Naive thymus-derived CD4-positive, alpha-beta T cell (primary cell): ENCODE data around the gene SLC4A4. TPM values are rescaled to one million over a fixed set of nuclear protein-coding genes. Genes with fewer than 3 reads are reported as not detected.

ENCODE experiments used
- ATAC-seq: fragments of 150-1000 bp; cut with Tn5 transposase; 2 replicates; pipeline ENCODE4 v1.10.0; 2021; ENCODE audit warnings: mild to moderate bottlenecking, moderate library complexity
- CTCF ChIA-PET: fragments of 350-600 bp; sonication (Branson Sonifier 250); formaldehyde crosslinking; loops from one replicate; lab custom pipeline; 2021; ENCODE audit warnings: antibody characterized with exemption; lab: Charles Lee
- POLR2A ChIA-PET: fragments of 350-600 bp; sonication (Branson Sonifier 250); formaldehyde crosslinking; loops from one replicate; lab custom pipeline; 2021; ENCODE audit warnings: antibody characterized with exemption, inconsistent platforms; lab: Charles Lee
- DNase-seq, 9 donors: peaks; one replicate each; pipeline versions ENCODE4 v3.0.0 to v3.0.0-alpha.2; 2020 to 2022; ENCODE audit warnings: mixed read lengths in 1 of 9
- H3K27ac ChIP-seq: one replicate; pipeline ENCODE4 v1.7.0; 2013; ENCODE audit warnings: mild to moderate bottlenecking, low read depth, low read length, moderate library complexity
- H3K27me3 ChIP-seq, 2 donors: one replicate each; pipeline ENCODE4 v1.7.0; 2013; ENCODE audit warnings: low read length in 2 of 2, mild to moderate bottlenecking in 2 of 2, moderate library complexity in 2 of 2; ENCODE audit not compliant: control insufficient read depth in 2 of 2, insufficient read depth in 2 of 2
- H3K36me3 ChIP-seq, 3 experiments: 1 replicate in 2 of 3; 2 replicates in 1 of 3; pipeline ENCODE4 v1.7.0; 2013; ENCODE audit warnings: low read length in 3 of 3, mild to moderate bottlenecking in 3 of 3, moderate library complexity in 1 of 3; ENCODE audit not compliant: insufficient read depth in 3 of 3, control insufficient read depth in 2 of 3
- H3K4me1 ChIP-seq, 2 donors: one replicate each; pipeline ENCODE4 v1.7.0; 2013; ENCODE audit warnings: low read length in 2 of 2, mild to moderate bottlenecking in 2 of 2, moderate library complexity in 1 of 2; ENCODE audit not compliant: control insufficient read depth in 2 of 2, insufficient read depth in 2 of 2
- H3K4me3 ChIP-seq: 2 replicates; pipeline ENCODE4 v1.7.0; 2013; ENCODE audit warnings: mild to moderate bottlenecking, low read length
- H3K9me3 ChIP-seq, 3 experiments: 1 replicate in 2 of 3; 2 replicates in 1 of 3; pipeline ENCODE4 v1.7.0; 2013; ENCODE audit warnings: low read length in 3 of 3; ENCODE audit not compliant: control insufficient read depth in 2 of 3
- H3K27ac Mint-ChIP-seq, 9 donors: one replicate each; pipeline ENCODE4 v1.8.0; 2020 to 2022; ENCODE audit warnings: mixed read lengths in 9 of 9, mild to moderate bottlenecking in 8 of 9, moderate library complexity in 5 of 9, inconsistent platforms in 2 of 9
- H3K27me3 Mint-ChIP-seq, 5 donors: one replicate each; pipeline ENCODE4 v1.8.0; 2021 to 2022; ENCODE audit warnings: mixed read lengths in 5 of 5, mild to moderate bottlenecking in 1 of 5
- H3K36me3 Mint-ChIP-seq, 5 donors: one replicate each; pipeline ENCODE4 v1.8.0; 2020 to 2022; ENCODE audit warnings: mixed read lengths in 5 of 5, mild to moderate bottlenecking in 3 of 5, inconsistent platforms in 1 of 5
- H3K4me1 Mint-ChIP-seq, 7 donors: one replicate each; pipeline ENCODE4 v1.8.0; 2020 to 2022; ENCODE audit warnings: mixed read lengths in 7 of 7, mild to moderate bottlenecking in 3 of 7, inconsistent platforms in 1 of 7
- H3K4me3 Mint-ChIP-seq, 10 donors: one replicate each; pipeline ENCODE4 v1.8.0; 2020 to 2022; ENCODE audit warnings: mild to moderate bottlenecking in 10 of 10, mixed read lengths in 10 of 10, moderate library complexity in 6 of 10, inconsistent platforms in 2 of 10
- H3K9me3 Mint-ChIP-seq, 11 donors: one replicate each; pipeline ENCODE4 v1.8.0; 2020 to 2022; ENCODE audit warnings: mixed read lengths in 11 of 11, mild to moderate bottlenecking in 4 of 11, inconsistent platforms in 1 of 11, moderate library complexity in 1 of 11
- intact Hi-C, 2 donors: fragments of 100-400 bp; cut with micrococcal nuclease; formaldehyde crosslinking; loops; one replicate each; pipeline ENCODE4 v1.15.1; 2023
- polyA plus RNA-seq, 2 donors: library from polyadenylated mRNA; unstranded; fragments of 300-500 nt; fragmentation: Illumina TruSeq; gene quantifications; one replicate each; pipeline ENCODE4 v1.2.3, GENCODE V29; 2021
- total RNA-seq, 6 experiments: library from RNA in 5 of 6; stranded (reverse) in 5 of 6; gene quantifications; 1 replicate in 5 of 6; 2 replicates in 1 of 6; pipeline ENCODE4 v1.2.3 and lab custom pipeline; 2021 to 2026

SLC4A4 gene
- total RNA-seq (1 to 10 TPM in 2 of 5 experiments, under 1 TPM in 1, not detected in 2; 0.36 to 2.7 (median 1.2) TPM), polyA plus RNA-seq (not detected), total RNA-seq (lab: John Stamatoyannopoulos, UW) (not detected)

- H3K4me1 ChIP-seq: no peaks in the 10 kb centered on the region
- H3K9me3 ChIP-seq: no peaks in the 10 kb centered on the region
- ATAC-seq: peak; percentile 62
- no peak for DNase-seq
- H3K4me1 Mint-ChIP-seq: peaks cover 0 to 9% (median 0%) of the 10 kb centered on the region in 7 donors
- peaks cover 6 to 18% (median 15%) of the 10 kb centered on the region in 5 donors for H3K27me3 Mint-ChIP-seq
- no peak within 1 kb of the TSS for H3K4me3 Mint-ChIP-seq
- H3K27ac Mint-ChIP-seq: no peak within 1 kb of the TSS
- H3K9me3 Mint-ChIP-seq: peaks cover 0 to 6% (median 0%) of the 10 kb centered on the region in 11 donors
- no peaks in the 10 kb centered on the region for H3K36me3 ChIP-seq
- ChIA-PET CTCF (no interaction called here), POLR2A (no interaction called here)
- no peak within 1 kb of the TSS for H3K4me3 ChIP-seq
- no peak within 1 kb of the TSS for H3K27ac ChIP-seq
- no peaks in the 10 kb centered on the region for H3K27me3 ChIP-seq
- intact Hi-C loops: no loop called here
- H3K36me3 Mint-ChIP-seq: peaks cover 0 to 3% (median 0%) of the 10 kb centered on the region in 5 donors
Measured at GRCh38 chr4:71338846-71339593, at the start of gene SLC4A4. Gene SLC4A4 (plus strand): TSS chr4:71339020.

- no peaks in the 10 kb centered on the region for H3K36me3 Mint-ChIP-seq
- DNase-seq: no peak
- no peak for ATAC-seq
- H3K36me3 ChIP-seq: no peaks in the 10 kb centered on the region
- H3K27me3 ChIP-seq: no peaks in the 10 kb centered on the region
- no peak overlapping the region for H3K27ac ChIP-seq
- no peak overlapping the region for H3K27ac Mint-ChIP-seq
- no peaks in the 10 kb centered on the region for H3K4me1 Mint-ChIP-seq
- no peak overlapping the region for H3K4me3 Mint-ChIP-seq
- no peaks in the 10 kb centered on the region for H3K9me3 Mint-ChIP-seq
- ChIA-PET POLR2A (no interaction called here), CTCF (no interaction called here)
- peaks cover 0 to 3% (median 0%) of the 10 kb centered on the region in 5 donors for H3K27me3 Mint-ChIP-seq
- H3K9me3 ChIP-seq: no peaks in the 10 kb centered on the region
- H3K4me3 ChIP-seq: no peak overlapping the region
- H3K4me1 ChIP-seq: no peaks in the 10 kb centered on the region
- intact Hi-C loops: no loop called here
Measured at GRCh38 chr4:71290074-71290473, 48.7 kb upstream of the SLC4A4 start.

- Mint-ChIP-seq H3K9me3 (no peaks in the 10 kb centered on the region), H3K27ac (no peak overlapping the region), H3K4me3 (no peak overlapping the region), H3K27me3 (peaks cover 0 to 3% (median 0%) of the 10 kb centered on the region in 5 donors), H3K4me1 (no peaks in the 10 kb centered on the region), H3K36me3 (no peaks in the 10 kb centered on the region)
- intact Hi-C loops: no loop called here
- ChIA-PET CTCF (no interaction called here), POLR2A (no interaction called here)
- no peaks in the 10 kb centered on the region for H3K27me3 ChIP-seq
- no peak overlapping the region for H3K27ac ChIP-seq
- no peaks in the 10 kb centered on the region for H3K36me3 ChIP-seq
- ATAC-seq (no peak), DNase-seq (no peak)
- no peaks in the 10 kb centered on the region for H3K9me3 ChIP-seq
- H3K4me1 ChIP-seq: no peaks in the 10 kb centered on the region
- no peak overlapping the region for H3K4me3 ChIP-seq
Measured at GRCh38 chr4:71290476-71290875, 48.3 kb upstream of the SLC4A4 start.

- no peak for ATAC-seq
- Mint-ChIP-seq H3K4me3 (no peak overlapping the region), H3K4me1 (no peaks in the 10 kb centered on the region), H3K9me3 (no peaks in the 10 kb centered on the region), H3K36me3 (no peaks in the 10 kb centered on the region), H3K27me3 (peaks cover 0 to 4% (median 0%) of the 10 kb centered on the region in 5 donors), H3K27ac (no peak overlapping the region)
- H3K27me3 ChIP-seq: no peaks in the 10 kb centered on the region
- no peaks in the 10 kb centered on the region for H3K36me3 ChIP-seq
- H3K4me1 ChIP-seq: no peaks in the 10 kb centered on the region
- no peak overlapping the region for H3K4me3 ChIP-seq
- H3K9me3 ChIP-seq: no peaks in the 10 kb centered on the region
- ChIA-PET POLR2A (no interaction called here), CTCF (no interaction called here)
- H3K27ac ChIP-seq: no peak overlapping the region
- DNase-seq: no peak
- intact Hi-C loops: no loop called here
Measured at GRCh38 chr4:71292228-71292627, 46.6 kb upstream of the SLC4A4 start.

GRCh38 chr4:71293705-71294104, 45.1 kb upstream of the SLC4A4 start:
- intact Hi-C loops: no loop called here
- ChIA-PET POLR2A (no interaction called here), CTCF (no interaction called here)
- Histone ChIP-seq H3K36me3 (no peaks in the 10 kb centered on the region), H3K9me3 (no peaks in the 10 kb centered on the region), H3K4me3 (no peak overlapping the region), H3K4me1 (no peaks in the 10 kb centered on the region), H3K27me3 (no peaks in the 10 kb centered on the region), H3K27ac (no peak overlapping the region)
- no peaks in the 10 kb centered on the region for H3K36me3 Mint-ChIP-seq
- H3K4me3 Mint-ChIP-seq: no peak overlapping the region
- no peak for ATAC-seq
- no peak for DNase-seq
- H3K9me3 Mint-ChIP-seq: no peaks in the 10 kb centered on the region
- H3K4me1 Mint-ChIP-seq: no peaks in the 10 kb centered on the region
- H3K27me3 Mint-ChIP-seq: peaks cover 0 to 4% (median 0%) of the 10 kb centered on the region in 5 donors
- H3K27ac Mint-ChIP-seq: no peak overlapping the region

- Mint-ChIP-seq H3K4me1 (no peaks in the 10 kb centered on the region), H3K4me3 (no peak overlapping the region), H3K27ac (no peak overlapping the region), H3K9me3 (no peaks in the 10 kb centered on the region), H3K27me3 (peaks cover 0 to 4% (median 0%) of the 10 kb centered on the region in 5 donors), H3K36me3 (no peaks in the 10 kb centered on the region)
- no peak overlapping the region for H3K27ac ChIP-seq
- no peaks in the 10 kb centered on the region for H3K27me3 ChIP-seq
- ChIA-PET POLR2A (no interaction called here), CTCF (no interaction called here)
- no peak for ATAC-seq
- H3K9me3 ChIP-seq: no peaks in the 10 kb centered on the region
- no peak overlapping the region for H3K4me3 ChIP-seq
- no peak for DNase-seq
- no peaks in the 10 kb centered on the region for H3K4me1 ChIP-seq
- no peaks in the 10 kb centered on the region for H3K36me3 ChIP-seq
- intact Hi-C loops: no loop called here
Measured at GRCh38 chr4:71294301-71294700, 44.5 kb upstream of the SLC4A4 start.

- Histone ChIP-seq H3K36me3 (no peaks in the 10 kb centered on the region), H3K4me3 (no peak overlapping the region), H3K27me3 (no peaks in the 10 kb centered on the region), H3K9me3 (no peaks in the 10 kb centered on the region), H3K27ac (no peak overlapping the region), H3K4me1 (no peaks in the 10 kb centered on the region)
- Mint-ChIP-seq H3K27me3 (peaks cover 0 to 7% (median 4%) of the 10 kb centered on the region in 5 donors), H3K27ac (no peak overlapping the region), H3K36me3 (no peaks in the 10 kb centered on the region), H3K4me3 (no peak overlapping the region), H3K4me1 (no peaks in the 10 kb centered on the region), H3K9me3 (peaks cover 0 to 1% (median 0%) of the 10 kb centered on the region in 11 donors)
- intact Hi-C loops: no loop called here
- ChIA-PET POLR2A (no interaction called here), CTCF (no interaction called here)
- ATAC-seq: no peak
- DNase-seq: no peak
Measured at GRCh38 chr4:71296945-71297344, 41.9 kb upstream of the SLC4A4 start.
